COLO668 (cell line): Measurements from ENCODE around the gene ZFAND6.
"Not testable (repeated sequence)": the region's sequence is repeated elsewhere in the genome, so short reads cannot be mapped to it uniquely, and the experiment has no call there.

Experiments
- DNase-seq: peaks from one replicate; lab custom pipeline; 2025; ENCODE audit not compliant: unreplicated experiment; lab: John Stamatoyannopoulos, UW

Gene ZFAND6

GRCh38 chr15:80095969-80096368 is 36.5 kb downstream of the ZFAND6 start:
- DNase-seq: no peak

- no peak for DNase-seq
Measured at GRCh38 chr15:80098341-80098740, 38.9 kb downstream of the ZFAND6 start.

GRCh38 chr15:80099241-80099640 is 39.8 kb downstream of the ZFAND6 start:
- DNase-seq: no peak

GRCh38 chr15:80099662-80100061 is 40.2 kb downstream of the ZFAND6 start:
- not testable (repeated sequence) for DNase-seq

GRCh38 chr15:80100247-80100646 is 40.8 kb downstream of the ZFAND6 start:
- DNase-seq: no peak

- no peak for DNase-seq
Measured at GRCh38 chr15:80105193-80105592, 45.7 kb downstream of the ZFAND6 start.

- DNase-seq: no peak
Measured at GRCh38 chr15:80105595-80105994, 46.1 kb downstream of the ZFAND6 start.

- no peak for DNase-seq
Measured at GRCh38 chr15:80106051-80106450, 46.6 kb downstream of the ZFAND6 start.

GRCh38 chr15:80107204-80107603 is 47.7 kb downstream of the ZFAND6 start:
- no peak for DNase-seq

GRCh38 chr15:80107774-80108173 is 48.3 kb downstream of the ZFAND6 start:
- no peak for DNase-seq

GRCh38 chr15:80109388-80109787 is 49.9 kb downstream of the ZFAND6 start:
- no peak for DNase-seq

GRCh38 chr15:80110920-80111319 is 51.4 kb downstream of the ZFAND6 start:
- DNase-seq: no peak

GRCh38 chr15:80114114-80114513 is 54.6 kb downstream of the ZFAND6 start:
- DNase-seq: no peak

- no peak for DNase-seq
Measured at GRCh38 chr15:80115021-80115420, 55.5 kb downstream of the ZFAND6 start.

GRCh38 chr15:80118956-80119355 is 59.5 kb downstream of the ZFAND6 start:
- no peak for DNase-seq

- DNase-seq: no peak
Measured at GRCh38 chr15:80120636-80121035, 61.2 kb downstream of the ZFAND6 start.

- peak; percentile 19 for DNase-seq
Measured at GRCh38 chr15:80121546-80121945, 62.1 kb downstream of the ZFAND6 start.

- no peak for DNase-seq
Measured at GRCh38 chr15:80123034-80123433, 63.6 kb downstream of the ZFAND6 start.

- DNase-seq: not testable (repeated sequence)
Measured at GRCh38 chr15:80127253-80127652, 67.8 kb downstream of the ZFAND6 start.

GRCh38 chr15:80127911-80128310 is 68.4 kb downstream of the ZFAND6 start:
- no peak for DNase-seq

GRCh38 chr15:80132382-80132781 is 72.9 kb downstream of the ZFAND6 start:
- DNase-seq: no peak

GRCh38 chr15:80136854-80137253 is 77.4 kb downstream of the ZFAND6 start:
- no peak for DNase-seq

- DNase-seq: no peak
Measured at GRCh38 chr15:80138961-80139360, 79.5 kb downstream of the ZFAND6 start.

- DNase-seq: no peak
Measured at GRCh38 chr15:80140909-80141308, 81.4 kb downstream of the ZFAND6 start.
